Measurements from ENCODE around the gene RRAS2. TPM values are rescaled to one million over a fixed set of nuclear protein-coding genes. Genes with fewer than 3 reads are reported as not detected.

RRAS2 gene
- total and polyA plus RNA-seq, 2 of the 4 experiments (the other 2 are of a cell fraction) = 85.5 to 106 TPM

- TF ChIP-seq, protein P1, sequence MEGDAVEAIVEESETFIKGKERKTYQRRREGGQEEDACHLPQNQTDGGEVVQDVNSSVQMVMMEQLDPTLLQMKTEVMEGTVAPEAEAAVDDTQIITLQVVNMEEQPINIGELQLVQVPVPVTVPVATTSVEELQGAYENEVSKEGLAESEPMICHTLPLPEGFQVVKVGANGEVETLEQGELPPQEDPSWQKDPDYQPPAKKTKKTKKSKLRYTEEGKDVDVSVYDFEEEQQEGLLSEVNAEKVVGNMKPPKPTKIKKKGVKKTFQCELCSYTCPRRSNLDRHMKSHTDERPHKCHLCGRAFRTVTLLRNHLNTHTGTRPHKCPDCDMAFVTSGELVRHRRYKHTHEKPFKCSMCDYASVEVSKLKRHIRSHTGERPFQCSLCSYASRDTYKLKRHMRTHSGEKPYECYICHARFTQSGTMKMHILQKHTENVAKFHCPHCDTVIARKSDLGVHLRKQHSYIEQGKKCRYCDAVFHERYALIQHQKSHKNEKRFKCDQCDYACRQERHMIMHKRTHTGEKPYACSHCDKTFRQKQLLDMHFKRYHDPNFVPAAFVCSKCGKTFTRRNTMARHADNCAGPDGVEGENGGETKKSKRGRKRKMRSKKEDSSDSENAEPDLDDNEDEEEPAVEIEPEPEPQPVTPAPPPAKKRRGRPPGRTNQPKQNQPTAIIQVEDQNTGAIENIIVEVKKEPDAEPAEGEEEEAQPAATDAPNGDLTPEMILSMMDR (conservative IDR thresholded peaks at IDR 0.05; ENCODE audit: low read depth, low read length) = no peak
- no peak for TF ChIP-seq SMC3 (IDR thresholded peaks at IDR 0.05; ENCODE audit: low read depth, low read length)
These were observed 46.1 kb downstream of the RRAS2 start (continued) for GRCh38 chr11:14312736-14313438.

DNA sequence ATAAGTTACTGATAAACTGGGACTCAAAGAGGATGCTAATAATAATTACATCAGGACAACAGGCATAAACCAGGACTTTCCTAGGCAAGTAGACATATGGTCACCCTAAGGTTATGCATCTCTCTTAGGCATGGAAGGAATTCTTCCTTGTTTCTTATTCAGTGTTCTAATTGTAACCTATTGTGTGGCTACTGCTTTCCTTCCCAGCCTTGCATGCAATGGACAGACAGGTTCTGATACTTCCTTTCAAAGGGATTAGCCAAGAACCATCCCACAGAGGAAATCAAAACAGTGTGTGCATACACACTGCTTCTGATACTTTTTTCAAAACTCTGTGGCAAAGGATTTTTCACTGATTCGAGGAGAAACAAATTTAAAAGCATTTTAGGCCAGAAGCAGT, 48.3 kb downstream of the RRAS2 start:
- H3K9me1 ChIP-seq (ENCODE audit: insufficient read depth, low read length) = peaks cover 15% of the 10 kb centered on the region
- no TSS peak for BruUV-seq (replicated peaks)
- H2BK20ac ChIP-seq (ENCODE audit: low read depth, low read length) = no peak overlapping the region
- in situ Hi-C loops (cut with MboI; ENCODE audit: low sequenced_read_pairs) (no loop called here), dilution Hi-C loops (cut with HindIII; ENCODE audit: low sequenced_read_pairs, unreplicated experiment) (loop anchor here (25.0 kb wide), 1 partner anchor 152 kb away; no protein-coding TSS in a partner anchor), intact Hi-C loops (cut with micrococcal nuclease) (no loop called here)
- no peak overlapping the region for H2BK5ac ChIP-seq (ENCODE audit: low read depth, low read length, poor library complexity, severe bottlenecking)
- H3K36me3 ChIP-seq (ENCODE audit: control insufficient read depth, insufficient read depth, low read length) = no peaks in the 10 kb centered on the region
- H2AFZ ChIP-seq (replicated peaks; ENCODE audit: low read length, poor library complexity) = no peak overlapping the region
- H3K4me3 ChIP-seq (ENCODE audit: insufficient read depth, low read depth, low read length) = no peak overlapping the region
- H2BK15ac ChIP-seq (ENCODE audit: low read depth, low read length) = no peak overlapping the region
- H2BK120ac ChIP-seq (ENCODE audit: low read depth, low read length) = no peak overlapping the region
- no peak overlapping the region for H3K4me2 ChIP-seq (ENCODE audit: low read depth, low read length)
- H3K27ac ChIP-seq (ENCODE audit: insufficient read depth, low read length) = no peak overlapping the region
- no peak overlapping the region for H2AK9ac ChIP-seq (replicated peaks; ENCODE audit: low read depth, low read length, poor library complexity)
- H3K23ac ChIP-seq (ENCODE audit: low read depth, low read length) = no peak overlapping the region
- H4K20me1 ChIP-seq (ENCODE audit: insufficient read depth, low read length) = peaks cover 82% of the 10 kb centered on the region
- TF ChIP-seq RAD21 (IDR thresholded peaks at IDR 0.05; ENCODE audit: low read length) (no peak), MXI1 (IDR thresholded peaks at IDR 0.05; ENCODE audit: borderline replicate concordance, low read depth, low read length) (no peak), FOS (IDR thresholded peaks at IDR 0.05; ENCODE audit: low read depth, low read length) (no peak), USF2 (IDR thresholded peaks at IDR 0.05; ENCODE audit: low read depth, low read length) (no peak), NFE2L2 (IDR thresholded peaks at IDR 0.05; ENCODE audit: low read depth, low read length) (no peak), SMC3 (IDR thresholded peaks at IDR 0.05; ENCODE audit: low read depth, low read length) (no peak)
- TF ChIP-seq, protein P1 (conservative IDR thresholded peaks at IDR 0.05; ENCODE audit: low read depth, low read length) = no peak
- no peaks in the 10 kb centered on the region for H3K27me3 ChIP-seq (ENCODE audit: control insufficient read depth, insufficient read depth, low read length)
- POLR2A ChIA-PET (ENCODE audit: unreplicated experiment) = no interaction called here
- peak; percentile 49 for DNase-seq
- ATAC-seq (ENCODE audit: low read depth) = no peak
- H3K18ac ChIP-seq (ENCODE audit: low read depth, low read length) = no peak overlapping the region
- H3K56ac ChIP-seq (ENCODE audit: extremely low read depth, insufficient read depth, low read length) = no peak overlapping the region
- H3K9ac ChIP-seq (ENCODE audit: low read depth, low read length) = no peak overlapping the region
- no CpG with 5 or more reads among the region's 1 CpG for WGBS, 2 experiments (ENCODE audit: extremely low coverage in 2 of 2, insufficient read length in 1 of 2)
- no peak overlapping the region for H4K8ac ChIP-seq (ENCODE audit: low read depth in 2 of 2, low read length in 2 of 2)
- H3K4me1 ChIP-seq (ENCODE audit: control insufficient read depth, insufficient read depth, low read length) = peaks cover 17% of the 10 kb centered on the region
- no peak overlapping the region for H2AK5ac ChIP-seq (ENCODE audit: low read depth, low read length)
- H3K79me1 ChIP-seq (ENCODE audit: low read depth in 1 of 2, low read length in 2 of 2) = peaks cover 38 to 78% of the 10 kb centered on the region in 2 experiments
- H4K91ac ChIP-seq (ENCODE audit: insufficient read depth, low read depth, low read length) = no peak overlapping the region
- CTCF ChIA-PET = interaction anchor here (1.0 kb wide), 1 partner anchor 8 kb away, joined by 4 read pairs; no protein-coding TSS in a partner anchor
- H4K5ac ChIP-seq (ENCODE audit: low read depth, low read length) = no peak overlapping the region
- no peak overlapping the region for H3K4ac ChIP-seq (ENCODE audit: low read depth, low read length)
- H3K14ac ChIP-seq (replicated peaks; ENCODE audit: low read depth, low read length) = 0 out of 2 replicates have a peak overlapping the region, but pooled peaks have one; percentile 11
- no peaks in the 10 kb centered on the region for H3K9me3 ChIP-seq (ENCODE audit: control insufficient read depth, insufficient read depth, low read length)
